Activated CD4-positive, alpha-beta T cell treated with anti-CD3 and anti-CD28 coated beads for 36 hours (primary cell): ENCODE measurements around the gene SNRNP27. TPM values are rescaled to one million over a fixed set of nuclear protein-coding genes. Genes with fewer than 3 reads are reported as not detected.

Experiments used
- ATAC-seq: fragments of 200-7000 bp; cut with Tn5 transposase; one replicate; pipeline ENCODE4 v1.10.0; 2021; ENCODE audit warnings: mild to moderate bottlenecking, moderate library complexity
- CTCF ChIA-PET: fragments of 350-600 bp; sonication (Branson Sonifier 250); formaldehyde crosslinking; loops from one replicate; lab custom pipeline; 2021; ENCODE audit warnings: antibody characterized with exemption; lab: Charles Lee
- POLR2A ChIA-PET: fragments of 350-600 bp; sonication (Branson Sonifier 250); formaldehyde crosslinking; loops from one replicate; lab custom pipeline; 2021; ENCODE audit warnings: antibody characterized with exemption, inconsistent platforms; lab: Charles Lee
- DNase-seq: peaks from one replicate; pipeline ENCODE4 v3.0.0-alpha.2; 2020
- H3K27ac Mint-ChIP-seq: one replicate; pipeline ENCODE4 v1.8.0; 2021; ENCODE audit warnings: mixed read lengths
- H3K27me3 Mint-ChIP-seq: one replicate; pipeline ENCODE4 v1.8.0; 2021; ENCODE audit warnings: mixed read lengths
- H3K36me3 Mint-ChIP-seq: one replicate; pipeline ENCODE4 v1.8.0; 2021; ENCODE audit warnings: low read depth, mixed read lengths
- H3K4me1 Mint-ChIP-seq: one replicate; pipeline ENCODE4 v1.8.0; 2021; ENCODE audit warnings: mixed read lengths
- H3K4me3 Mint-ChIP-seq: one replicate; pipeline ENCODE4 v1.8.0; 2021; ENCODE audit warnings: mild to moderate bottlenecking, moderate library complexity, mixed read lengths
- H3K9me3 Mint-ChIP-seq: one replicate; pipeline ENCODE4 v1.8.0; 2021; ENCODE audit warnings: low read depth, mixed read lengths
- intact Hi-C, 2 experiments: fragments of 100-400 bp; cut with DNase I in 1 of 2; cut with micrococcal nuclease in 1 of 2; formaldehyde crosslinking; loops; one replicate each; pipeline versions ENCODE4 v1.14.2 to v1.15.1; 2022 to 2024; cut with DNase I, micrococcal nuclease
- total RNA-seq, 2 experiments: library from RNA; stranded (reverse); gene quantifications; one replicate each; pipeline ENCODE4 v1.2.3, GENCODE V29; 2021

Gene SNRNP27
- total RNA-seq, 2 experiments from 2014 or later: 67.7 to 76.6 TPM

DNA sequence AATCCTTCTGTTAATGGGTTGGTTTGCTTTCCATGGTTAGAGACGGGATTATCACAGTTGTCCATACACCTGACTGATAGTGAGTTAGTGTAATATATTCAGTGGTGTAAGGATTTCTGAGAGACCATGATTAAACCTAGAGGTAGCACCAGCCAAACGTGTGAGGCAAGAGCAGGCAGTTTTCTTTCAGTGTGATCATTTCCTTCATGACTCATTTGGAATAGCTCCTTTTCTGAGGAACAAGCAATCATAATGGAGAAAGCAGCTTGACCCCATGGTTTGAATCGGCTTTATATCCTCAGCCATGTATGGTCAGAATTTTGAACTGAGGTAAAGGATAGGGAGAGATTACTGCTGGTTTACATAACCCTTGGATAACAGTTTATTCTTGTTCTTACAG, 24.1 kb downstream of the SNRNP27 start:
- Mint-ChIP-seq H3K9me3 (no peaks in the 10 kb centered on the region), H3K4me1 (peaks cover 27% of the 10 kb centered on the region), H3K4me3 (no peak overlapping the region), H3K27ac (no peak overlapping the region), H3K36me3 (peaks cover 16% of the 10 kb centered on the region), H3K27me3 (no peaks in the 10 kb centered on the region)
- intact Hi-C loops: loop anchor here in 1 of 2 experiments (10.0 kb wide), 1 partner anchor 337 kb away; the partner anchor contains the start of gene PCYOX1
- ChIA-PET CTCF (no interaction called here), POLR2A (no interaction called here)
- ATAC-seq (no peak), DNase-seq (no peak)

DNA sequence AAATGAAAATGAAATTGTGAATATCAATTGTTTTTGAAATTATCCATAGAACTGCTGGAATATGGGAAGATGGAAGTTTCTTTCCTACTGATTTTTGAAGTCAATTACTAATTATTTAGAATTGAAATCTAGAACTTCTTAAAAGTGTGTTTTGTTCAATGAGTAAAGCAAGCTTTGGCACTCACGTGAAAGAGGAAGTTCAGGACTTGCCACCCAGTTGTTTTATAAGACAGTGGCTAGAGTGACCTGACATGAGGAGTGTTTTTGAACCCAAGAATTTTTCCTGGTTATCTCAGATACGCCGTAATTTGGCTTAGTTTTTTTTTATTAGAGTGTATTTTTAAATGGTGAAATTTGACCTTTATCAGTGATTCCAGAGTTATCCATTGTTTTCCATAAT, 24.6 kb downstream of the SNRNP27 start:
- POLR2A ChIA-PET: no interaction called here
- CTCF ChIA-PET: no interaction called here
- Mint-ChIP-seq H3K27ac (no peak overlapping the region), H3K4me1 (peaks cover 25% of the 10 kb centered on the region), H3K27me3 (no peaks in the 10 kb centered on the region), H3K36me3 (peaks cover 17% of the 10 kb centered on the region), H3K9me3 (no peaks in the 10 kb centered on the region), H3K4me3 (no peak overlapping the region)
- ATAC-seq: no peak
- DNase-seq: no peak
- intact Hi-C loops: loop anchor here in 1 of 2 experiments (10.0 kb wide), 1 partner anchor 336 kb away; the partner anchor contains the start of gene PCYOX1

DNA sequence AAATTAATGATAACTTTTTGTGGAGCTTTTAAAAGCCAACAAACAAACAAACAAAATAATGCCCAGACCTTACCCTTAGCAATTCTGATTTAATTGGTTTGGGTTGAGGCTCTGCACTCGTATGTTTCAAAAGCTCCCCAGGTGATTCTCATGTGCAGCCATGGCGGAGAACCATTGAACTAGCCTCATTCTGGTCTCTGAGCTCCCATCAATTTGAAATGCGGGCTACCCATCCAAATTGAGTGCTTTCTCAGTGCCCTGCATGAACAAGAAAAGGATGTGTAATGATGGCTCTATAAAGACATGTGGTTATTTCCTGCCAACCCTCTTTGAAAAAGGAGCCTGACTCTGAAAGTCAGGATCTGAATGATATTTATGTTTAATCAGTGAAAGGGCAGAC, 29.4 kb downstream of the SNRNP27 start:
- DNase-seq: no peak
- ATAC-seq: no peak
- ChIA-PET POLR2A (interaction anchor here (0.6 to 2.1 kb wide), 2 partner anchors 9 to 369 kb away, joined by 3 to 9 read pairs; partner anchors contain the start of gene MXD1), CTCF (interaction anchor here (0.6 to 2.5 kb wide), 6 partner anchors 9 to 222 kb away, joined by 3 to 8 read pairs (median 4); partner anchors contain the start of gene MXD1)
- peaks cover 15% of the 10 kb centered on the region for H3K4me1 Mint-ChIP-seq
- H3K27ac Mint-ChIP-seq: no peak overlapping the region
- intact Hi-C loops: no loop called here
- H3K9me3 Mint-ChIP-seq: no peaks in the 10 kb centered on the region
- H3K36me3 Mint-ChIP-seq: peaks cover 24% of the 10 kb centered on the region
- no peaks in the 10 kb centered on the region for H3K27me3 Mint-ChIP-seq
- no peak overlapping the region for H3K4me3 Mint-ChIP-seq

DNA sequence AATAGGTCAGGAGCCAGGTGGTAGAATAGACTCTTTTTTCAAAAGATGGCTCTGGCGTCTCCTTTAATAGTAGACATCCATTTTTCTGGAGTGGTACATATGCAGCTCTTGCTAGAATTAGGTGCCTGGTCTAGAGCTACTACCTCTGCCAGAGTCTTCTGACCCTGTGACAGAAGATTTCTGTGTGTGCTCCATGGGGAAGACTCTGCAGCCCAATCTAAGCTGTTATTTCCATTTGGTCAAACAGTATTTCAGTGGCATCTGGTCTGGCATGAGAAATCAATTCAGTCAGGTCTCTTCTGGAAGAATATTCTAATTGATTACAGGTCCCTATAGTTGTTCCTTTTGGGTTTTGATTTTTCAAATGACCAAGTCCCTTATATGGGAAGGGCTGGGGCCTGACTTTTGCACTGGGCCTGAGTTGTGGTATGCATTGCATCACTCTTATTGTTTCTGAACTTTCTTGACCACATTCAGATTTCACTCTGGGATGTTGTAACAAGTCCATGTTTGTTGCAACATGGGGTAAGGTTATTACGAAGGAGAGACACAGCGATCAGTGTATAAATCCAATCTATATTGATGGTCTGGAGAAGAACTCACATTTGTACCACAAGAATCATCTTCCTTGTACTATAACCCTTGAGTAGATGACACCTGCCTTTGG, 33.2 kb downstream of the SNRNP27 start:
- ATAC-seq: no peak
- intact Hi-C loops: no loop called here
- Mint-ChIP-seq H3K36me3 (peaks cover 27% of the 10 kb centered on the region), H3K4me1 (peaks cover 23% of the 10 kb centered on the region), H3K27me3 (no peaks in the 10 kb centered on the region), H3K9me3 (no peaks in the 10 kb centered on the region), H3K27ac (no peak overlapping the region), H3K4me3 (no peak overlapping the region)
- DNase-seq: no peak
- ChIA-PET POLR2A (no interaction called here), CTCF (interaction anchor here (0.5 kb wide), 1 partner anchor 320 kb away, joined by 3 read pairs; no protein-coding TSS in a partner anchor)

DNA sequence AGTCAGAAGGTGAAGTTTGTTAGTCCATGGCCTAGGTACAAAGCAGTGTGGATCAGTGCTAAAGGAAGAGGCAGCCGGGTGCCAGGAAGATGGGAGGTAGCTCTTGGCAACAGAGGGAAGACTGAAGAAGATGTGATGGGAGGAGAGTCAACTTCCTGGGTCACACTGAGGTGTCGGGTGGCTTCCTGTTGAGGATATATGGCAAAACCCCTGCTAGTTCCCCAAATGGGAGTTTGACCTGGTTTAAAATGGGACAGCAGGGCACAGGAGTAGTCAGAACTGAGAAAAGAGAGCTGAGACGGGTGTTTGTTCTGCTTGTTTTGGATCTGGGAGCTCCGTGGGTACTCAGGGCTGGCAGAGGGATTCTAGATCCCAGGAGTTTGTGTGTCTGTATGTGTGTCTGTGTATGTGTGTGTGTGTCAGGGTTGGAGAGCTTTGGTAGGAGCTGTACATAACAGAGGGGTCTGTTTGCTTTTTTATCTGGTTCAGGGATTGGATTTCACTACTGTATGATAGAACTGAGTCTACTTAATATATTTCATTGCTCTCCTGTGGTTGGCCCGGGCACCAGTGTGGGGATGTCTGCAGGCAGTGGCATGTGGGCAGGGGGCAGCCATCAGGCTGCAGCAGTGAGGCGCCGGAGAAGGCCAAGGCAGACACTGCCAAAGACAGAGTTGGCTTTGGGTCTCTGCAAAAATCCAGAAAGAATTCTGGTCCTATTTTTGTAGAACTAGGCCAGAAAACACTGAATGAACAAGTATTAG, 38.3 kb downstream of the SNRNP27 start:
- peak overlapping the region; percentile 90 for H3K27ac Mint-ChIP-seq
- DNase-seq (no peak), ATAC-seq (no peak)
- H3K4me3 Mint-ChIP-seq: no peak overlapping the region
- CTCF ChIA-PET: interaction anchor here (0.7 to 2.2 kb wide), 7 partner anchors 11 to 215 kb away, joined by 3 to 7 read pairs (median 3); no protein-coding TSS in a partner anchor
- peaks cover 35% of the 10 kb centered on the region for H3K4me1 Mint-ChIP-seq
- peaks cover 33% of the 10 kb centered on the region for H3K36me3 Mint-ChIP-seq
- intact Hi-C loops: loop anchor here in 1 of 2 experiments (5.0 kb wide), 1 partner anchor 135 kb away; no protein-coding TSS in a partner anchor
- H3K27me3 Mint-ChIP-seq: no peaks in the 10 kb centered on the region
- POLR2A ChIA-PET: interaction anchor here (1.2 kb wide), 1 partner anchor 18 kb away, joined by 4 read pairs; no protein-coding TSS in a partner anchor
- no peaks in the 10 kb centered on the region for H3K9me3 Mint-ChIP-seq

DNA sequence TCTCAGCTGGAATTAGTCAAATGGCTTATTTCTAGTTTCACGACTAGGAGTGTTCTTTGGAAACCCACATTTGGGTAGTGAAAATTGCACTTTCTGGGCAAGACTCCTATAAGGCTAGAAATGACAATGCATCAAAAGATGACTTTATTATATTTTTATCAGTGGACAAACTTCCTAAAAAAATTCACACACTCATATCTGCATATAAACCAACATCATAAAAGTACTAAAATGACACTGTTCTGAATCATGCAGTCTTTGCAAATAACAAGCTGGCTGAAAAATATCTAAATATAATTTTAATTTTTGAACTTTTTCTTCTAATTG, 38.8 kb downstream of the SNRNP27 start:
- H3K4me3 Mint-ChIP-seq: no peak overlapping the region

DNA sequence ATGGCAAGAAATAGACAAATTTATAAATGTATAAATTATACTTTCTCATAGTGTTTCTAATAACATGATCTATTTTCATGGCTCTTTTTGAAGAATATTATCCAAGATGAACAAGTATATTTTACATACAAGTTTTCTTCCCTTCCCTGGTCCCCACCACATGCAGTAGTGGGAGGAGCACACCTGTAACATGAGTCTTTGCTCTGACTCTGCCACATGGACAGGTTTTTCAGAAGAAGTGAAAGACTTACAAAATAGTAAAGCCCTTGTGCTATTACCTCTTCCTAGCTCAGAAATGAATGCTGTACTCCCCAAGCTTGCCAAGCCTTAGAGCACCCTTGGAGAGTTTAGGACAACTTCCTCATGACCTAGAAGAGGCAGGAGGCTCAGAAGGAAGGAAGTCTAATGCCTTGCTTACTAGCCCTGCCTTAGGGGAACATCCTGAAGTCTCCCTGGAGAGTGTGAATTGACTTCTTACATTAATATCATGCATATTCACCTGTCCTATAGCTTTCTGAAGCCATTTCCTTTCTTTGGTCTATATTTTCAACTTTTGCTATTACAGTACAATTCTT, 39.6 kb downstream of the SNRNP27 start:
- DNase-seq (no peak), ATAC-seq (no peak)
- ChIA-PET POLR2A (interaction anchor here (0.6 to 1.0 kb wide), 4 partner anchors 18 to 152 kb away, joined by 3 to 6 read pairs (median 3); partner anchors contain the start of gene MXD1), CTCF (interaction anchor here (0.6 to 2.2 kb wide), 10 partner anchors 12 to 213 kb away, joined by 3 to 7 read pairs (median 4); partner anchors contain the start of gene MXD1)
- Mint-ChIP-seq H3K4me3 (no peak overlapping the region), H3K9me3 (no peaks in the 10 kb centered on the region), H3K27me3 (no peaks in the 10 kb centered on the region), H3K27ac (peak overlapping the region; percentile 77), H3K4me1 (peaks cover 34% of the 10 kb centered on the region), H3K36me3 (peaks cover 33% of the 10 kb centered on the region)
- intact Hi-C loops: loop anchor here in 1 of 2 experiments (5.0 kb wide), 1 partner anchor 134 kb away; no protein-coding TSS in a partner anchor

More for the DNA sequence above, 38.8 kb downstream of the SNRNP27 start:
- intact Hi-C loops: loop anchor here in 1 of 2 experiments (5.0 kb wide), 1 partner anchor 135 kb away; no protein-coding TSS in a partner anchor
- no peaks in the 10 kb centered on the region for H3K9me3 Mint-ChIP-seq
- ChIA-PET CTCF (interaction anchor here (1.3 to 2.2 kb wide), 5 partner anchors 10 to 214 kb away, joined by 3 to 7 read pairs (median 3); partner anchors contain the start of gene MXD1), POLR2A (interaction anchor here (0.7 to 1.2 kb wide), 3 partner anchors 18 to 152 kb away, joined by 3 to 4 read pairs (median 3); partner anchors contain the start of gene MXD1)
- no peaks in the 10 kb centered on the region for H3K27me3 Mint-ChIP-seq
- peak; percentile 30 for ATAC-seq
- H3K4me1 Mint-ChIP-seq: peaks cover 34% of the 10 kb centered on the region
- H3K36me3 Mint-ChIP-seq: peaks cover 33% of the 10 kb centered on the region
- DNase-seq: no peak
- H3K27ac Mint-ChIP-seq: peak overlapping the region; percentile 90

DNA sequence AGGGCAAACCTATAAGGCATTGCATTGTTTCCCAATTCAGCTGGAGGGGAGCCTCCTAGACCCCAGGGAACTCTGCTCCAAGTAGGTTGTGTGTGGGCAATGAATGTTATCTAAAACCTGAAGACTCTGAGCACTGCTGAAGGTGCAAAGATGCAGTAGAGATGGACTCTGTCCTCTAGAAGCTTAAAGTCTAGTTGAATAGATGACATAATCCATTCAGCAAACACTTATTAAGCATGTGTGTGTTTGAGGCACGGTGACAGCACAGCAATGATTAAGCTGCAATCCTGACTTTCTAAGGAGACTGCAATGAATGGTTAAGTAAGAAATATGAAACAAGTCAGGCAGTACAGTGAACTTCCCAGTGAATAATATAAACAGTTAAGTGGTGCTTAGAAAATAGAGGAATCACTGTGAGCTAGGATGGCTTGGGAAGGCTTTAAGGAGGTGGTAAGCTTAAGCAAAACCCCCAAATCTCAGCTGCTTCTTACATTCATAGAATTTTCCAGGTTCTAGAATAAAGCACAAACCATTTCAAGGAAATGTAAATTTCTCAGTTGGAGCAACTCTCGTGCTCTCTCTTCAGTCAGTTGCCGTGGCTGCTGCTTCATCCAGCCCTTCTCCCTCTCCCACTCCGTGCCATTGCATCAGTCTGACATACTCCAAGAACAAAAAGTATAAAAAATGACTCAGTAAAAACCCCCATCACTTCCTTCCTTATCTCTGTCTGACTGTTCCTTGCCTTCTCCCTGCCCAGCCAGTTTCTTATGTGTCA, 40.3 kb downstream of the SNRNP27 start:
- peaks cover 34% of the 10 kb centered on the region for H3K4me1 Mint-ChIP-seq
- ATAC-seq: peak; percentile 81
- H3K27me3 Mint-ChIP-seq: no peaks in the 10 kb centered on the region
- H3K27ac Mint-ChIP-seq: peak overlapping the region; percentile 77
- H3K4me3 Mint-ChIP-seq: no peak overlapping the region
- DNase-seq: peak; percentile 61
- CTCF ChIA-PET: interaction anchor here (0.7 to 2.0 kb wide), 6 partner anchors 11 to 177 kb away, joined by 3 to 6 read pairs (median 4); partner anchors contain the start of gene MXD1
- peaks cover 40% of the 10 kb centered on the region for H3K36me3 Mint-ChIP-seq
- intact Hi-C loops: loop anchor here (1.0 to 5.0 kb wide), 3 partner anchors 20 to 135 kb away; no protein-coding TSS in a partner anchor
- no peaks in the 10 kb centered on the region for H3K9me3 Mint-ChIP-seq
- POLR2A ChIA-PET: interaction anchor here (0.6 to 1.0 kb wide), 2 partner anchors 19 to 52 kb away, joined by 3 to 6 read pairs; partner anchors contain the start of gene MXD1

DNA sequence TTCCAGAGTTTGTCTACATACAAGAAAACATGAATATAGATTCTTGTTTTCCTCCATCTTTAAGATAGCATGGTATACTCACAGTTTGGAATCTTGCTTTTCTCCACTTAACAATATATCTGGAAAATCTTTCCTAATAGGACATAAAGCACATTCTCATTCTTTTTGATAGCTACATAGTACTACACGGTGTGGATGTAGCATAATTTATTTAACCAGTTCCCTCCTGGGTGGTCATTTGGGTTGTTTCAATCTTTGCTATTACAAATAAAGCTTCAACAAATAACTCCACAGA, 40.8 kb downstream of the SNRNP27 start:
- no peak overlapping the region for H3K4me3 Mint-ChIP-seq
- intact Hi-C loops: loop anchor here (1.0 to 5.0 kb wide), 3 partner anchors 20 to 134 kb away; no protein-coding TSS in a partner anchor
- ChIA-PET CTCF (interaction anchor here (1.2 to 2.0 kb wide), 4 partner anchors 11 to 176 kb away, joined by 3 to 6 read pairs (median 4); partner anchors contain the start of gene MXD1), POLR2A (no interaction called here)
- no peak for ATAC-seq
- H3K27ac Mint-ChIP-seq: peak overlapping the region; percentile 77
- no peak for DNase-seq
- H3K36me3 Mint-ChIP-seq: peaks cover 41% of the 10 kb centered on the region
- no peaks in the 10 kb centered on the region for H3K27me3 Mint-ChIP-seq
- peaks cover 34% of the 10 kb centered on the region for H3K4me1 Mint-ChIP-seq
- H3K9me3 Mint-ChIP-seq: no peaks in the 10 kb centered on the region

DNA sequence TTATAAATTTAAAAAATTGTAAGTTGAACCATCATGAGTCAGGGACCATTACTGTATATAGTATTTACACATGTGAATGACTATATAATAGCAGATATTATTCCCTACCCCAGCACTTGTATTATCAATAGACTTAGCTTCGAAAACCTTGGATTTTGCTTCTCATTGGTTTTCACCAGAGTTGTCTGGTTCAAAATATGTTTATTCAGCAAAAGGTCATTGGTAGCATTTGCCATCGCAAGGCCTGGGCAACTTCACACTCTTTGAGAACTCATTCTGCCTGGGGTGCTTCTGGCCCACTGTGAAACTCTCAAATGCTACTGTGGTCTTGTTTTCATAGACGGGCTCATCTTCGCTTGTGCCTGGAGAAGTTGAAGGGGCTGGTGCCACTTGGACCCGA, 41.3 kb downstream of the SNRNP27 start:
- H3K27ac Mint-ChIP-seq: no peak overlapping the region
- H3K4me1 Mint-ChIP-seq: peaks cover 34% of the 10 kb centered on the region
- ChIA-PET POLR2A (no interaction called here), CTCF (interaction anchor here (0.6 to 1.2 kb wide), 2 partner anchors 25 to 176 kb away, joined by 3 to 4 read pairs; no protein-coding TSS in a partner anchor)
- H3K9me3 Mint-ChIP-seq: no peaks in the 10 kb centered on the region
- no peak for DNase-seq
- intact Hi-C loops: loop anchor here in 1 of 2 experiments (2.0 kb wide), 1 partner anchor 134 kb away; no protein-coding TSS in a partner anchor
- no peak overlapping the region for H3K4me3 Mint-ChIP-seq
- no peaks in the 10 kb centered on the region for H3K27me3 Mint-ChIP-seq
- peaks cover 40% of the 10 kb centered on the region for H3K36me3 Mint-ChIP-seq
- no peak for ATAC-seq
